Measurements from ENCODE around the gene EPHA2.
A peak's percentile ranks its signal among the peaks of the same experiment; 100 is the strongest.

EPHA2 gene

GRCh38 chr1:16155537-16156410, at the start of gene EPHA2:
TSS of gene EPHA2 (minus strand) at chr1:16156069. CDS start at chr1:16155932, 137 bp downstream.
- in situ Hi-C loops (cut with HindIII; ENCODE audit: low pct_ligation_motif_present, low sequenced_read_pairs), result no loop called here
- H3K4me3 ChIP-seq (ENCODE audit: low read depth, low read length), result peak within 1 kb of the TSS; percentile 91
- H3K27me3 ChIP-seq (replicated peaks), result no peaks in the 10 kb centered on the region
- TF ChIP-seq, protein P1, sequence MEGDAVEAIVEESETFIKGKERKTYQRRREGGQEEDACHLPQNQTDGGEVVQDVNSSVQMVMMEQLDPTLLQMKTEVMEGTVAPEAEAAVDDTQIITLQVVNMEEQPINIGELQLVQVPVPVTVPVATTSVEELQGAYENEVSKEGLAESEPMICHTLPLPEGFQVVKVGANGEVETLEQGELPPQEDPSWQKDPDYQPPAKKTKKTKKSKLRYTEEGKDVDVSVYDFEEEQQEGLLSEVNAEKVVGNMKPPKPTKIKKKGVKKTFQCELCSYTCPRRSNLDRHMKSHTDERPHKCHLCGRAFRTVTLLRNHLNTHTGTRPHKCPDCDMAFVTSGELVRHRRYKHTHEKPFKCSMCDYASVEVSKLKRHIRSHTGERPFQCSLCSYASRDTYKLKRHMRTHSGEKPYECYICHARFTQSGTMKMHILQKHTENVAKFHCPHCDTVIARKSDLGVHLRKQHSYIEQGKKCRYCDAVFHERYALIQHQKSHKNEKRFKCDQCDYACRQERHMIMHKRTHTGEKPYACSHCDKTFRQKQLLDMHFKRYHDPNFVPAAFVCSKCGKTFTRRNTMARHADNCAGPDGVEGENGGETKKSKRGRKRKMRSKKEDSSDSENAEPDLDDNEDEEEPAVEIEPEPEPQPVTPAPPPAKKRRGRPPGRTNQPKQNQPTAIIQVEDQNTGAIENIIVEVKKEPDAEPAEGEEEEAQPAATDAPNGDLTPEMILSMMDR (IDR thresholded peaks at IDR 0.05; ENCODE audit: low read depth, low read length, missing control alignments), result no peak
- H3K27ac ChIP-seq, result peak within 1 kb of the TSS; percentile 56
- peak; percentile 80 for DNase-seq
- H3K36me3 ChIP-seq (replicated peaks), result peaks cover 12% of the 10 kb centered on the region

DNA sequence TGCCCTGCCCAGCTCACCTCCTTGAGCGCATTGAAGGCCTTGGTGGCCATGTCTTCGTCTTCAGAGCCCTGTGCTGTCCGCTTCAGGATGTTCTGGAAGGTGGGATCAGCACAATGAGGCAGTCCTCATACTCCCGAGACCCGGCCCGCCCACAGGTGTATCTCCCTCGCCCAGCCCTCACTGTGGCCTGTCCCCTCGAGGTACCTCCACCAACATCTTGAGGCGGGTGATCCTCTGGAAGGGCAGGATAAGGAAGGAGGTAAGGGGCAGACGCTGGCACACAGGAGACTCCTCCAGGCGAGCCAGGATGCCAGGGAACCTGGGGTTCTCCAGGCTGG, 49.4 kb upstream of the EPHA2 start:
- Histone ChIP-seq H3K27ac (no peak overlapping the region), H3K27me3 (replicated peaks) (no peaks in the 10 kb centered on the region), H3K4me3 (ENCODE audit: low read depth, low read length) (no peak overlapping the region), H3K36me3 (replicated peaks) (no peaks in the 10 kb centered on the region)
- no peak for DNase-seq
- TF ChIP-seq, protein P1 (IDR thresholded peaks at IDR 0.05; ENCODE audit: low read depth, low read length, missing control alignments), result no peak
- in situ Hi-C loops (cut with HindIII; ENCODE audit: low pct_ligation_motif_present, low sequenced_read_pairs), result no loop called here

DNA sequence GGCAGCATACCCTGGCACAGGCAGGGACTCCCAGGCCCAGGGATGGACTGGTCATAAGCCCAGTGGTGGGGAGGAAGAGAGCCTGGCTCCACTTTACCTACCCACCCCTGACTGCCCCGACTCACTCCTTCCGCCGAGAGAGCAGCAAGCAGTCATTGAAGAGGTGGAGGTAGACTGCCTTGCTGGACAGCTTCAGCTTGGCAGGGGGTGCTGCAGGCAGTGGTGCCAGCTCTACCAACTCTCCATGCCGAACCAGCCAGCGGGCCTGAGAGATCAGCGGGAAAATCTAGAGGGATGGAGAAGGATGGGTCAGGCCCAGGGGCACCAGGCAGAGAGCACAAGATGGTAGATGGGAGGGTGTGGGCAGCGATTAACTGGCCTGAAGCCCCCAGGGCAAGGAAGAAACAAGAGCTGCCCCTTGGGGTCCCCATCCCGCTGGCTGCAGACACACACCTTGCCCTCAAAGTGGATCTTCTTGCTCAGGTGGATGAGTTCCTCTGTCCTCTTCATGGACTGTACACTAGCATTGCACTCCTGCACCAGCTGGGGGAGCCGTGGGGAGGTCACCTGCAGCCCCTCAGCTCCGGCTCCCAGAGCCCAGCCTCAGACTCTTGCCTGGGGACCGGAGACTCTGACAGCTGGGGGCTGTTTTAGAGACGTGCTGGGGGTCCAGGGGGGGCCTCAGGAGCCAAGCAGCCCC, 48.9 kb upstream of the EPHA2 start:
- H3K27me3 ChIP-seq (replicated peaks), result no peaks in the 10 kb centered on the region
- H3K36me3 ChIP-seq (replicated peaks), result no peaks in the 10 kb centered on the region
- TF ChIP-seq, protein P1 (IDR thresholded peaks at IDR 0.05; ENCODE audit: low read depth, low read length, missing control alignments), result peak; percentile 65
- no peak overlapping the region for H3K4me3 ChIP-seq (ENCODE audit: low read depth, low read length)
- no peak overlapping the region for H3K27ac ChIP-seq
- DNase-seq, result no peak
- in situ Hi-C loops (cut with HindIII; ENCODE audit: low pct_ligation_motif_present, low sequenced_read_pairs), result no loop called here

- no peak for DNase-seq
- in situ Hi-C loops (cut with HindIII; ENCODE audit: low pct_ligation_motif_present, low sequenced_read_pairs), result no loop called here
- Histone ChIP-seq H3K27me3 (replicated peaks) (no peaks in the 10 kb centered on the region), H3K27ac (no peak overlapping the region), H3K36me3 (replicated peaks) (no peaks in the 10 kb centered on the region), H3K4me3 (ENCODE audit: low read depth, low read length) (no peak overlapping the region)
- TF ChIP-seq, protein P1 (IDR thresholded peaks at IDR 0.05; ENCODE audit: low read depth, low read length, missing control alignments), result no peak
These were observed 48.3 kb upstream of the EPHA2 start for GRCh38 chr1:16204216-16204615.

DNA sequence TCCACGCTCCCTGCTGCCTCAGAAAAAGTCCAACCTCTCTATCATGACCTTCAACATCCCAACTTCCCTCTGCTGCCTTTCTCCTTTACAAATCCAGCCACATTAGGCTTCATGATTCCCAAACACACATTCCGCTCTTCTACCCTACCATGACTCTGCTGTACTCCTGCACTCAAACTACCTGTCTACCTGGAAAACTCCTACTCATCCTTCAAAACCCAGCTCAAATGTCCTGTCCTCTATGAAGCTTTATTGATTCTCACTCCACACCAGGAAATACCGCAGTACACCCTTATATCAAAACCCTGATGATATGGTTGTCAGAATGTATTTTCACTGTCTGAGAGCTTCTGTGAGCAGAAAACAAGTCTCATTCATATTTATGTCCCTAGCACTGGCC, 47.7 kb upstream of the EPHA2 start:
- in situ Hi-C loops (cut with HindIII; ENCODE audit: low pct_ligation_motif_present, low sequenced_read_pairs), result no loop called here

More for the DNA sequence above, 47.7 kb upstream of the EPHA2 start:
- no peak overlapping the region for H3K4me3 ChIP-seq (ENCODE audit: low read depth, low read length)
- TF ChIP-seq, protein P1 (IDR thresholded peaks at IDR 0.05; ENCODE audit: low read depth, low read length, missing control alignments), result no peak
- no peak for DNase-seq
- no peaks in the 10 kb centered on the region for H3K36me3 ChIP-seq (replicated peaks)
- no peaks in the 10 kb centered on the region for H3K27me3 ChIP-seq (replicated peaks)
- no peak overlapping the region for H3K27ac ChIP-seq

Data from brain microvascular endothelial cell (primary cell).